ENCODE results near the gene LRRC8D. TPM values are rescaled to one million over a fixed set of nuclear protein-coding genes. Genes with fewer than 3 reads are reported as not detected.

The LRRC8D gene
- total RNA-seq, 1 experiment from 2014 or later = 19.6 TPM

DNA sequence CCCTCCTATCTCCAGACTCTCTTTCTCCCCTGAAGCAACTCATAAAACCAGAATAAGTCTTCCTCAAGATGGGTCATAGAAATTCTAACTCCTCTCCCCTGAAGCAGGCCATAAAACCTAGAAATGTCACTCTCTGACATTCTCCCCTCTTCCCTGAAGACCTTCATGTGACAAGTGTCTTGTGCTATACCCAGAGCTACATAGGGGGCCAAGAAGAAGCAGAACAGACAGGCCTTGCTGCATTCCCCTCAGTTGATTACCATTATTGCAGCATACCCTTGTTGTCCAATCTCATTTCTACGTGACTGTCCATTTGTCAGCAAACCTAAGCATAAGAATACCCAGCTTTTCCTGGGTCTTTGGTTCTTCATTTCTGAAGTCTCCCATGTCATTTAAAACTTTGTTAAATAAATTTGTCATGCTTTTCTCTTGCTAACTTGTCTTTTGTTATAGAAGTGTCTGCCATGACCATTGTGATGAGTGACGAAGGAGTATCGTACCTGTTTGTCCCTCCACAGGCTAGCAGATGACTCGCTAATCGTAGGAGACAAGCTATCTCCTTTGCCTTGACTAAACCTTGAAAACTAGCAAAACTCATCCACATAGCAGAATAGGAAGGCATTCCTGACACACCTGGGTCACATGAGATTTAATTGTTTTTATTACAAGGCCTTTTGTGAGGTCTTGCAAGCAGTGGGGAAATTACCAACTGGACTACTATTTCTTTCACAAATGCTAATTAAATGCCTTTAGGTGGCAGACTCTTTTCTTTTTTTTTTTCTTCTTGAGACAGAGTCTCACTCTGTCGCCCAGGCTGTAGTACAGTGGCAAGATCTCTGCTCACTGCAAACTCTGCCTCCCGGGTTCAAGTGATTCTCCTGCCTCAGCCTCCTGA lies 134.7 kb downstream of the LRRC8D start:
- H3K9me2 ChIP-seq (replicated peaks; ENCODE audit: low read length) = no peaks in the 10 kb centered on the region
- CTCF ChIA-PET = no interaction called here
- no peaks in the 10 kb centered on the region for H3K79me2 ChIP-seq (ENCODE audit: low read length)
- DNase-seq = no peak
- H3K27me3 ChIP-seq (ENCODE audit: low read length) = no peaks in the 10 kb centered on the region
- POLR2A ChIA-PET (ENCODE audit: unreplicated experiment) = no interaction called here
- ATAC-seq = no peak
- no peaks in the 10 kb centered on the region for H4K20me1 ChIP-seq (ENCODE audit: low read length)
- intact Hi-C loops (cut with micrococcal nuclease) = no loop called here
- H3K4me3 ChIP-seq (ENCODE audit: low read length) = no peak overlapping the region
- H3K9me3 ChIP-seq (ENCODE audit: low read length) = no peaks in the 10 kb centered on the region
- peaks cover 39% of the 10 kb centered on the region for H3K4me1 ChIP-seq (ENCODE audit: insufficient read depth, low read length)
- H3K27ac ChIP-seq (ENCODE audit: low read length) = no peak overlapping the region
- no TSS peak for BruUV-seq (replicated peaks)
- H3K9ac ChIP-seq (ENCODE audit: low read length) = no peak overlapping the region
- no peaks in the 10 kb centered on the region for H3K36me3 ChIP-seq (ENCODE audit: low read depth, low read length)
- H2AFZ ChIP-seq (ENCODE audit: low read length) = no peak overlapping the region
- no peaks in the 10 kb centered on the region for H3F3A ChIP-seq (ENCODE audit: low read length, unreplicated experiment)
- no peak overlapping the region for H3K4me2 ChIP-seq (ENCODE audit: low read length)
- TF ChIP-seq, protein P1, sequence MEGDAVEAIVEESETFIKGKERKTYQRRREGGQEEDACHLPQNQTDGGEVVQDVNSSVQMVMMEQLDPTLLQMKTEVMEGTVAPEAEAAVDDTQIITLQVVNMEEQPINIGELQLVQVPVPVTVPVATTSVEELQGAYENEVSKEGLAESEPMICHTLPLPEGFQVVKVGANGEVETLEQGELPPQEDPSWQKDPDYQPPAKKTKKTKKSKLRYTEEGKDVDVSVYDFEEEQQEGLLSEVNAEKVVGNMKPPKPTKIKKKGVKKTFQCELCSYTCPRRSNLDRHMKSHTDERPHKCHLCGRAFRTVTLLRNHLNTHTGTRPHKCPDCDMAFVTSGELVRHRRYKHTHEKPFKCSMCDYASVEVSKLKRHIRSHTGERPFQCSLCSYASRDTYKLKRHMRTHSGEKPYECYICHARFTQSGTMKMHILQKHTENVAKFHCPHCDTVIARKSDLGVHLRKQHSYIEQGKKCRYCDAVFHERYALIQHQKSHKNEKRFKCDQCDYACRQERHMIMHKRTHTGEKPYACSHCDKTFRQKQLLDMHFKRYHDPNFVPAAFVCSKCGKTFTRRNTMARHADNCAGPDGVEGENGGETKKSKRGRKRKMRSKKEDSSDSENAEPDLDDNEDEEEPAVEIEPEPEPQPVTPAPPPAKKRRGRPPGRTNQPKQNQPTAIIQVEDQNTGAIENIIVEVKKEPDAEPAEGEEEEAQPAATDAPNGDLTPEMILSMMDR (conservative IDR thresholded peaks at IDR 0.05; ENCODE audit: low read depth, low read length) = no peak
- no peak for TF ChIP-seq EZH2phosphoT487 (IDR thresholded peaks at IDR 0.05; ENCODE audit: borderline replicate concordance, low read length)
- no peak for TF ChIP-seq EZH2 (IDR thresholded peaks at IDR 0.05; ENCODE audit: low read length, unreplicated experiment)

DNA sequence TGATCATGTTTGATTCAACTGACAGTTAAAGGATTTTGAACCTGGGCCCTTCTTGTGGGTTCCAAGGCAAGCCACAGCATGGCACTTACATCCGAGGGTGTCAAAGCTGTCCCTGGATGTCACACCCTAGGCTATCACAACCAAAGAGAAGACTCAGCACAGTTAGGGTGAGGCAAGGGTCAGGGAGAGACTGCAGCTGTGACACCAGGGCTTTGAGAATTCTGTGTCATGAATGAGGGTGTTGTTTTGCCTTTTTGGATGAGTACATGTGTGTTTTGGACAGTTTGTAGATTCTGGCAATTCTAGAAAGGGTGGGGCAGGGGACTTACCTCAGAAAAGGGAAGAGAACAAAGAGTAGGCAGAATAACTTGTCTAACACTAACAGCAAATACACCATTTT lies 136.3 kb downstream of the LRRC8D start:
- BruUV-seq (replicated peaks) = no TSS peak
- intact Hi-C loops (cut with micrococcal nuclease) = no loop called here
- Histone ChIP-seq H2AFZ (ENCODE audit: low read length) (peak overlapping the region; percentile 0; the same call in 1 of the 2 replicates), H3K9ac (ENCODE audit: low read length) (no peak overlapping the region), H3K27ac (ENCODE audit: low read length) (peak overlapping the region; percentile 27; the same call in 1 of the 2 replicates), H3K9me3 (ENCODE audit: low read length) (no peaks in the 10 kb centered on the region), H3K36me3 (ENCODE audit: low read depth, low read length) (no peaks in the 10 kb centered on the region), H3K4me2 (ENCODE audit: low read length) (peak overlapping the region; percentile 20), H3K27me3 (ENCODE audit: low read length) (no peaks in the 10 kb centered on the region), H4K20me1 (ENCODE audit: low read length) (no peaks in the 10 kb centered on the region), H3K9me2 (replicated peaks; ENCODE audit: low read length) (no peaks in the 10 kb centered on the region), H3K79me2 (ENCODE audit: low read length) (no peaks in the 10 kb centered on the region), H3K4me3 (ENCODE audit: low read length) (no peak overlapping the region), H3F3A (ENCODE audit: low read length, unreplicated experiment) (no peaks in the 10 kb centered on the region), H3K4me1 (ENCODE audit: insufficient read depth, low read length) (peaks cover 35% of the 10 kb centered on the region)
- DNase-seq (peak; percentile 42), ATAC-seq (peak; percentile 21; the same call in 1 of the 2 replicates)
- no peak for TF ChIP-seq EZH2phosphoT487 (IDR thresholded peaks at IDR 0.05; ENCODE audit: borderline replicate concordance, low read length)
- TF ChIP-seq, protein P1 (conservative IDR thresholded peaks at IDR 0.05; ENCODE audit: low read depth, low read length) = no peak
- no peak for TF ChIP-seq EZH2 (IDR thresholded peaks at IDR 0.05; ENCODE audit: low read length, unreplicated experiment)
- ChIA-PET CTCF (interaction anchor here (0.5 kb wide), 1 partner anchor 139 kb away, joined by 4 read pairs; no protein-coding TSS in a partner anchor), POLR2A (ENCODE audit: unreplicated experiment) (no interaction called here)
